GM19468 (cell line): ENCODE results near the gene TPM1.
"Not testable (repeated sequence)": the region's sequence is repeated elsewhere in the genome, so short reads cannot be mapped to it uniquely, and the experiment has no call there.

Source experiments
- ATAC-seq: cut with Tn5 transposase; IDR thresholded peaks from one replicate; pipeline ENCODE4 v1.9.1; 2021; ENCODE audit warnings: mild to moderate bottlenecking, moderate library complexity, moderate number of reproducible peaks; ENCODE audit not compliant: unreplicated experiment; ENCODE audit errors: extremely low read depth

TPM1 gene

GRCh38 chr15:63088533-63089245 lies 46.1 kb downstream of the TPM1 start:
- ATAC-seq, result no peak

DNA sequence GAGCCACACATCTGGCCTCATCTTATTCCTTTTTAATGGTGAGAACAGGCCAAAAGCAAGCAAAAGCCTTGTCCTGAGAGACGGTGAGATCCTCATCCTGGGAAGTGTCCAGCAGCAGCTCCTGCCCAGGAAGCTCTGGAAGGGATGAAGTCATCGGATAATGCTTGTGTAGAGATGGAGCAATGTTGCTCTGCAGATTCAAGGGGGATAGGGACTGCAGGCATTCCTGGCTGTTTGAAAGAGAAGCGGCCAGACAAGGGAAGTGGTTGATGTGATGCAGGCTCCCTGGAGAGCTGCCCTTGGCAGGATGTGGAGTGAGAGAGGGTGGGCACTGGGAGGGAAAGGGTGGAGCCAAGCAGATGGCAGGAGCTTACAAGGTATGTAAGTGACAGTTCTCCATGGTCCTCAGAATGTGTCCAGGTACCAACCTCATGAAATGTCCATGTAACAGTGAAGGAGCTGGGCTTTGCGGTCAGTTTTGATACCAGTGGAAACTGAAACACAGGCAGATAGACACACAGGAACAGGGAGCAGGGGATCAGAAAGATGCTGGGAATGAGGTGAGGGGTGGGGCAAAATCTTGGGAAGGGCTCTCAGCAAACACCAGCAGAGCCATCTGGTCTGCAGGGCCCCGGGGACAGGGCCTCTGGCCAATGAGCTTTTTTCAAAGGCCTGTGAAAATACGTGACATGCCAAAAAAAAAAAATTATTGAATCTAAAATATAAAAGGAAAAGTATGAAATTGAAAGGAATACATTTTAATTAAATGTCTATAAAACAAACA lies 46.9 kb downstream of the TPM1 start:
- ATAC-seq, result no peak

- no peak for ATAC-seq
These were observed 47.9 kb downstream of the TPM1 start for GRCh38 chr15:63090472-63090871.

DNA sequence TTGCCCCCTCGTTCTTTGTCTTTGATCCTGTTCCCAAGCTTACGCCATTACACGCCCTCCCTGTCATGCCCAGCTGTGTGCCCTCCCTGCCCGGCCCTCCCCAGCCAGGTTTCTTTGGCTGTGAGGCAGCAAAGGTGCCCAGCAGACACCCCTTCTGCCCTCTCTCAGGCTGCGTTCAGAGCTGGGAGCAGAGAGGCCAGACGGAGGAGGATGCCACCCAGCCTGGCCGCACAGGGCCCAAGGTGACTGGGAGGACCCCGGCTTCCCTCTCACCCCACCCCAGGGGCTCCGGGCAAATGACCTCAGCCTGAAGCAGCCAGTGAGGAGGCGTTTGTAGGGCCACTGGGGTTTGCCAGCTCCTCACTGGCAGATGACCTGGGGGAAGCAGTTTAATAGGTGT lies 48.3 kb downstream of the TPM1 start:
- ATAC-seq, result no peak

GRCh38 chr15:63091679-63092446 lies 49.3 kb downstream of the TPM1 start:
- ATAC-seq, result no peak

DNA sequence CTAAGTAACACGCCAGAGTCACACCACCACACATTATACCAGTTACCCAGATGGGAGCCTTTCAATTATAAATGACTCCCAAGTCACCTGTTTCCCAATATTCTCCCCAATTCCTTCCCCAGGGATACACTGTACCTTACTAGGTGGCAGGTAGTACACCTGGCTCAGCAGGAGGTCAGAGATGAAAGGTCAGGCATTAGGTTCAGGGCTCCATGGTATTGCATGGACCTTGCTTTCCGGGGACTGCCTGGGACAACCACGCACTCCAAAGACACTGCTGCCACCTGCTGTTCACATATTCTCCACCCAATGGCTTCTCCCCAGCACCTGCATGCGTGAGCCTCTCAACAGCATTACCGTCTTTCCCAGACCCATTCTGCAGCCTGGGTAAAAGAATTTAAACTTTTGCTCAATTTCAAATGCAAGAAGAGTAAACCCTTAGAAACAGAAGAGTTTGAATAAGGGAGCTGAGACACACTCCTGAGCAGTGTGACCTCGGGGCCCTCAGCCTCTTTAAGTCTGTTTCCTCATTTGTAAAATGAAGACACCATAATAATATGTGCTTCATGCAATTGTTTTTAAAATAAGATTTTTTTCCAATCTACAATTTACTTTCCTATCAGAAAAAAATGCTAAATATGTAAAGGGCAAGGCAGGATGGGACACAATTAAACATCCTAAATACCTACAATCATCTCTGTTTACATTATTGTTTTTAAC lies 51.1 kb downstream of the TPM1 start:
- no peak for ATAC-seq

GRCh38 chr15:63094495-63094931 lies 52.0 kb downstream of the TPM1 start:
- ATAC-seq, result no peak

DNA sequence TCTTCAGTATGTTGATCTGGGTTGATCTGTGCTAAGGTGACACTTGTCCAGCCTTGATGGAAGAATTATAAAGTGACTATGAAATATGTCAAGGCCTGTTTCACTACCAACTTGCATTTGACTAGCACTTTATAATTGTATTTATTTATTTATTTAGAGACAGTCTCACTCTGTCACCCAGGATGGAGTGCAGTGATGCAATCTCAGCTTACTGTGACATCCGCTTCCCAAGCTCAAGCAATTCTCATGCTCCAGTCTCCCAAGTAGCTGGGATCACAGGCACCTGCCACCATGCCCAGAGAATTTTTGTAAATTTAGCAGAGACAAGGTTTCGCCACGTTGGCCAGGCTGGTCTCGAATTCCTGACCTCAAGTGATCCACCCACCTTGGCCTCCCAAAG lies 53.6 kb downstream of the TPM1 start:
- no peak for ATAC-seq

- not testable (repeated sequence) for ATAC-seq
These were observed 56.4 kb downstream of the TPM1 start for GRCh38 chr15:63098901-63099300.

DNA sequence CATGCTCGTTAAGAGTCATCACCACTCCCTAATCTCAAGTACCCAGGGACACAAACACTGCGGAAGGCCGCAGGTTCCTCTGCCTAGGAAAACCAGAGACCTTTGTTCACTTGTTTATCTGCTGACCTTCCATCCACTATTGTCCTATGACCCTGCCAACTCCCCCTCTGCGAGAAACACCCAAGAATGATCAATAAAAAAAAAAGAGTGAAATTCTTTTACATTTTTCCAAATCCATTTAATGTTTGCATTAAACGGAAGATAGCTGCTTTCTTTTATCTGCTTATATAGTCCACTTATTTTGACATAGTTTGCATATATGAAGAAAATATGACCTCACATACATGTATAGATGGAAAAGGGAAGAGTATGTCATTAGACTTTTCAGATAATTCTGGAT lies 57.0 kb downstream of the TPM1 start:
- not testable (repeated sequence) for ATAC-seq

GRCh38 chr15:63103416-63103815 lies 60.9 kb downstream of the TPM1 start:
- no peak for ATAC-seq

DNA sequence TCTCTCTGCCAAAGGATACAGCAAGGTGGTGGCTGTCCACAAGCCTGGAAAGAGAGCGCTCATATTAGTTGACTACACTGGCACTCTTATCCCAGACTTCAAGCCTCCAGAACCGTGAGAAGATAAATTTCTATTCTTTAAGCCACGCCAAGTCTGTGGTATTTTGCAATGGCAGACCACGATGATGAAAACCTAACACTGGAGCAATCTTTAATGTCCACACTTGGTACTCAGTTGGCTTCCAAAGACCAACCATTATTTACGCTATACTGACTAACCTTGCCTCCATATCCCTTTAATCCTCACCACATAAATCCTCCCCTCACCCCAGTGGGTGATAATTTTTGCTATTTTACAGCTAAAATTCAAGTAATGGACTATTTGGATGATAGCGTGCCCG lies 62.2 kb downstream of the TPM1 start:
- ATAC-seq, result no peak

DNA sequence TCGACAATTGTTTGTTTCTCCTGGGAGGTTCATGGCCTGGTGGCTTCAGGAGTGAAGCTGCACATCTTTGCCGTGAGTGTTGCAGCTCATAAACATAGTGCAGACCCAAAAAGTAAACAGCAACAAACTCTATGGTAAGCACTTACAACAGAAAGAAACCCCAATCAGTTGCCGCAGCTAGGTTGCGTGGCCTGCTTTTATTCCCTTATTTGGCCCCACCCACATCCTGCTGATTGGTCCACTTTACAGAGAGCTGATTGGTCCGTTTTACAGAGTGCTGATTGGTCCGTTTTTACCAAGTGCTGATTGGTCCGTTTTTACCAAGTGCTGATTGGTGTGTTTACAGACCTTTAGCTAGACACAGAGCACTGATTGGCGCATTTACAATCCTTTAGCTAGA lies 62.8 kb downstream of the TPM1 start:
- not testable (repeated sequence) for ATAC-seq

DNA sequence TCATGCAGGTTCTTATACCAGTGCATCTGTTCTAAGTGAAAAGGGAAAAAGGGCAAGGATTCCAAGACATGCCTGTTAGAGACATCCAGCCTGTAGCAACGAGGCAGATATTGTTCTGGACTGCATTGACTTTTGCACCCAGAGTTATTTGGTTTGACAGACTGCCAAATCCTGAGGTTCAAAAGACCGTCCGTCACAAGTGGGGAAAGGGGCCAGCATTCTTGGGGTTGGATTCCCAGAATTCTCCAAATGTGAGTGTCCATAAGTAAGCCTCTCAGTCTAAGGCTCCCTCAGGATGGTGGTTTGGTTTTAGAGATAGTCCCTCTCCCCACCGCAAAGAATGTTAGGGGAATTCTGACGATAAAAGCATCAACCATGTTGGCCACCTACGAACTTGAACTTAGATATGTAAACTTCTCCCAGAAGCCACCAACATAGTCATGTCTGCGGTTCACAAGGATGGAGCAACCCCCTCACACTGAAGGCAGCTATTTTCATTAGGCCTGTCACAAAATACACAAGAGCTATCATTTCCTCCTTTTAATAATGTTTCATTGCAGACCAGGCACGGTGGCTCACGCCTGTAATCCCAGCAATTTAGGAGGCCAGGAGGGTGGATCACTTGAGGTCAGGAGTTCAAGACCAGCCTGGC lies 65.5 kb downstream of the TPM1 start:
- ATAC-seq, result no peak

GRCh38 chr15:63109498-63109897 lies 67.0 kb downstream of the TPM1 start:
- no peak for ATAC-seq

GRCh38 chr15:63109920-63110319 lies 67.4 kb downstream of the TPM1 start:
- no peak for ATAC-seq

DNA sequence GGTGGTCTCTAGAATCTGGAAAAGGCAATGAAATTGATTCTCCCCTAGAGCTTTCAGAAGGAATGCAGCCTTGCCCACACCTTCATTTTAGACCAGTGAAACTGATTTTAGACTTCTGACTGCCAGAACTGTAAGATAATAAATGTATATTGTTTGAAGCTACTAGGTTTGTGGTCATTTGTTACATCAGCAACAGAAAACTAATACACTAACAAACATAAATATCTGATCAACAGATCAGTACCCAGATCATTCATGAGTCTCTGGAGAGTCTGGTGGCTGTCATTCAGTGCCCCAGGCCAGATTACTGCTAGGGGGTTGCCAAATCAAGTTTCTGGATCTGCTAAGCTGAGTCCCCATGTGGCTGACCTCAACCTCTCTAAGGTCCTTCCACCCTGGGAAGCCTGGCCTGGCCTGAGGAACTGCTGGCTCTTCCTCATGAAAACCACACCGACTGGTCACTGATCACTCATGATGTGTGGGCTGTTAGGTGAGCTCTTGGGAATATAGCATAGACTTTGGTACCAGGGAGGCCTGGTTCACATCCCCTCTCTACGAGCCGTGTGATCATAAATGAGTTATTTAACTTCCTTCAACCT lies 68.0 kb downstream of the TPM1 start:
- ATAC-seq, result no peak

DNA sequence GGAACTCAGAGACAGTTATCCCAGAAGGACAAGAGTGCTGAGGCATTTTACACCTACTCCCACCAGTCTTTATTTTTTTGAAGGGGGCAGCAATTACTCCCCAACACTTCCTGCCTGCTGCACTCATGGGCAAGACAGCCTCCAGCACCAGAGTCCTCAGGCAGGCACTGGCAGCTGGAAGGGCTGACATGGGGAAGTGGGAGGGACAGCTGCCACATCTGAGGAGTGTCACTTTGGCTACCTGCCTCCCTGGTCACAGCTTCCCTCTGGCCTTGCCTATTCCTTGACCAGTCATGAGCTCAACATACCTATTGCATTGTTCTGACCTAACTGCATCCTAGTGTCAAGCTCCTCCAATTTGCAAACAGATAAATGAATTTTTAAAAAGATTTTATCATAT lies 68.9 kb downstream of the TPM1 start:
- ATAC-seq, result no peak

DNA sequence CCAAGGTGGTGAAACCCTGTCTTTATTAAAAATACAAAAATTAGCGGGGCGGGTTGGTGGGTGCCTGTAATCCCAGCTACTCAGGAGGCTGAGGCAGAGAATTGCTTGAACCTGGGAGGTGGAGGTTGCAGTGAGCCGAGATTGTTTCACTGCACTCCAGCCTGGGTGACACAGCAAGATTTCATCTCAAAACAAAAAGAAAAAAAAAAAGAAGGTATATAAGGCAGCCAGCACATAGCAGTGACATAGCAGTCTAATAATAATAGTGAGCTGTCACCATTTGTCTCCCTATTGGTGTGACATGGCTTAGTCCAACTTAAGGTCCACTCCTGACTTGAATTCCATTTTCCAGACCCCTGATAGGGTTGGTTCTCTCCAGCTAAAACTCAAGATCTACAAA lies 70.3 kb downstream of the TPM1 start:
- no peak for ATAC-seq
